HCT116 (cell line): ENCODE results near the gene TIMD4. TPM values are rescaled to one million over a fixed set of nuclear protein-coding genes. Genes with fewer than 3 reads are reported as not detected.
"Not testable (repeated sequence)": the region's sequence is repeated elsewhere in the genome, so short reads cannot be mapped to it uniquely, and the experiment has no call there.

Source experiments
- ATAC-seq: fragments of 200-7000 bp; cut with Tn5 transposase; 2 replicates; pipeline ENCODE4 v1.9.1; 2020; ENCODE audit warnings: mild to moderate bottlenecking, moderate library complexity
- BruUV-seq: library from RNA; stranded (reverse); fragments of 400-500 nt; replicated peaks from 2 replicates; lab custom pipeline; 2021; lab: Mats Ljungman, UMichigan
- CTCF ChIA-PET: fragments of 300-600 bp; sonication (Branson Sonifier 250); formaldehyde crosslinking; loops from one replicate; lab custom pipeline; 2021; ENCODE audit warnings: antibody characterized with exemption; lab: Charles Lee
- POLR2A ChIA-PET: fragments of 300-600, 350-600 bp; sonication (Branson Sonifier 250); formaldehyde crosslinking; loops from one replicate; lab custom pipeline; 2021; ENCODE audit warnings: antibody characterized with exemption; lab: Charles Lee
- RAD21 ChIA-PET, 2 experiments: fragments of 300-600 bp; sonication (Branson Sonifier 250); formaldehyde crosslinking; loops; one replicate each; lab custom pipeline; 2023; ENCODE audit warnings: low total read pairs in 2 of 2; ENCODE audit not compliant: uncharacterized antibody in 2 of 2, unreplicated experiment in 2 of 2, low non-redundant PET in 1 of 2; lab: Charles Lee
- DNase-seq: peaks from one replicate; pipeline ENCODE4 v3.0.0-alpha.2; 2010; ENCODE audit warnings: low read depth, low spot score
- H2AFZ ChIP-seq: fragments of 200-600 bp; shearing (Covaris generic), sonication (generic); 2 replicates; pipeline ENCODE4 v1.6.1; 2017; ENCODE audit warnings: low read depth, mixed run types, mixed read lengths, antibody characterized with exemption, low read length; ENCODE audit not compliant: poor library complexity, severe bottlenecking
- H3K27ac ChIP-seq: 2 replicates; pipeline ENCODE4 v1.5.1; 2012; ENCODE audit warnings: low read depth, low read length
- H3K27me3 ChIP-seq: fragments of 200-600 bp; sonication (generic); 2 replicates; pipeline ENCODE4 v1.6.1; 2016; ENCODE audit warnings: mixed run types, low read length, mixed read lengths; ENCODE audit not compliant: insufficient read depth
- H3K36me3 ChIP-seq, 2 experiments: fragments of 200-500 bp in 1 of 2; fragments of 200-600 bp in 1 of 2; sonication (Bioruptor generic) in 1 of 2; sonication (generic) in 1 of 2; 2 replicates each; pipeline versions ENCODE4 v1.5.1 to v1.6.1; 2014 to 2016; ENCODE audit warnings: low read length in 2 of 2, inconsistent platforms in 1 of 2, mixed read lengths in 1 of 2, mixed run types in 1 of 2; ENCODE audit not compliant: insufficient read depth in 2 of 2, control insufficient read depth in 1 of 2
- H3K4me1 ChIP-seq, 2 experiments: fragments of 200-600 bp in 1 of 2; sonication (generic) in 1 of 2; 2 replicates each; pipeline versions ENCODE4 v1.5.1 to v1.6.1; 2012 to 2017; ENCODE audit warnings: low read length in 2 of 2, inconsistent platforms in 1 of 2, mild to moderate bottlenecking in 1 of 2, mixed read lengths in 1 of 2, mixed run types in 1 of 2, moderate library complexity in 1 of 2; ENCODE audit not compliant: insufficient read depth in 2 of 2, control insufficient read depth in 1 of 2
- H3K4me2 ChIP-seq: fragments of 200-600 bp; sonication (generic); 2 replicates; pipeline ENCODE4 v1.6.1; 2017; ENCODE audit warnings: mixed run types, low read length, mixed read lengths
- H3K4me3 ChIP-seq, 2 experiments: fragments of 200-600 bp in 1 of 2; sonication (generic) in 1 of 2; replicated peaks in 1 of 2; 2 replicates each; pipeline ENCODE4 v1.5.1; 2011 to 2016; ENCODE audit warnings: low read length in 2 of 2, control low read depth in 1 of 2, low read depth in 1 of 2, mild to moderate bottlenecking in 1 of 2, mixed read lengths in 1 of 2, mixed run types in 1 of 2
- H3K79me2 ChIP-seq: fragments of 200-600 bp; sonication (generic); 2 replicates; pipeline ENCODE4 v1.6.1; 2017; ENCODE audit warnings: mild to moderate bottlenecking, mixed run types, low read length, moderate library complexity, mixed read lengths; ENCODE audit not compliant: insufficient read depth
- H3K9ac ChIP-seq: fragments of 200-600 bp; sonication (generic); 2 replicates; pipeline ENCODE4 v1.6.1; 2016; ENCODE audit warnings: low read length, mixed read lengths
- H3K9me2 ChIP-seq: fragments of 200-600 bp; sonication (generic), shearing (Covaris generic); 2 replicates; pipeline ENCODE4 v1.6.1; 2017; ENCODE audit warnings: mixed run types, mild to moderate bottlenecking, moderate library complexity; ENCODE audit not compliant: insufficient read depth
- H3K9me3 ChIP-seq, 2 experiments: fragments of 200-500 bp in 1 of 2; fragments of 200-600 bp in 1 of 2; sonication (Bioruptor generic) in 1 of 2; sonication (generic) in 1 of 2; 2 replicates each; pipeline ENCODE4 v1.6.1; 2014 to 2017; ENCODE audit warnings: low read length in 2 of 2, mixed read lengths in 2 of 2, inconsistent platforms in 1 of 2, low read depth in 1 of 2, mild to moderate bottlenecking in 1 of 2, mixed run types in 1 of 2, moderate library complexity in 1 of 2; ENCODE audit not compliant: control insufficient read depth in 1 of 2, insufficient read depth in 1 of 2
- H4K20me1 ChIP-seq: fragments of 200-600 bp; sonication (generic), shearing (Covaris generic); 2 replicates; pipeline ENCODE4 v1.6.1; 2017; ENCODE audit warnings: mixed run types, mild to moderate bottlenecking, moderate library complexity; ENCODE audit not compliant: insufficient read depth
- CEBPB ChIP-seq: IDR thresholded peaks from 2 replicates; pipeline ENCODE4 v1.6.1; 2012; ENCODE audit warnings: low read depth
- EZH2 ChIP-seq: fragments of 200-600 bp; sonication (generic); IDR thresholded peaks from 2 replicates; pipeline ENCODE4 v1.6.1; 2017; ENCODE audit warnings: antibody characterized with exemption, mixed run types
- FOSL1 ChIP-seq: IDR thresholded peaks from 2 replicates; pipeline ENCODE4 v1.6.1; 2012; ENCODE audit warnings: low read depth
- JUND ChIP-seq: IDR thresholded peaks from 2 replicates; pipeline ENCODE4 v1.6.1; 2012
- POLR2A ChIP-seq: IDR thresholded peaks from 2 replicates; pipeline ENCODE4 v1.7.0; 2011; ENCODE audit warnings: borderline replicate concordance; ENCODE audit not compliant: insufficient read depth, insufficient read length; ENCODE audit errors: extremely low read depth
- POLR2AphosphoS5 ChIP-seq: IDR thresholded peaks from 2 replicates; pipeline ENCODE4 v1.6.1; 2011; ENCODE audit warnings: mild to moderate bottlenecking, low read depth, low read length, moderate library complexity
- RAD21 ChIP-seq: IDR thresholded peaks from 2 replicates; pipeline ENCODE4 v1.6.1; 2012; ENCODE audit warnings: low read depth, mild to moderate bottlenecking
- SIN3A ChIP-seq: IDR thresholded peaks from 2 replicates; pipeline ENCODE4 v1.6.1; 2012; ENCODE audit warnings: low read depth
- SP1 ChIP-seq: IDR thresholded peaks from 2 replicates; pipeline ENCODE4 v1.6.1; 2012; ENCODE audit warnings: low read depth
- SRF ChIP-seq: IDR thresholded peaks from 2 replicates; pipeline ENCODE4 v1.6.1; 2012; ENCODE audit warnings: low read depth
- ZNF274 ChIP-seq: fragments of 200-500 bp; sonication (Bioruptor generic); IDR thresholded peaks from 2 replicates; pipeline ENCODE4 v1.6.1; 2014; ENCODE audit warnings: mild to moderate bottlenecking, low read depth, low read length, inconsistent platforms
- intact Hi-C: fragments of 100-400 bp; cut with micrococcal nuclease; formaldehyde crosslinking; loops from 2 replicates; pipeline ENCODE4 v1.10.0; 2022
- total RNA-seq: library from RNA; stranded (reverse); gene quantifications from one replicate; pipeline ENCODE4 v1.2.1, GENCODE V29; 2021; ENCODE audit not compliant: unreplicated experiment
- TF ChIP-seq, protein P1 (sequence below): IDR thresholded peaks from 2 replicates; pipeline ENCODE4 v1.6.1; 2012
- TF ChIP-seq, protein P2 (sequence below): IDR thresholded peaks from 2 replicates; pipeline ENCODE4 v1.6.1; 2012; ENCODE audit warnings: low read depth
- TF ChIP-seq, protein P3 (sequence below): IDR thresholded peaks from 2 replicates; pipeline ENCODE4 v1.6.1; 2012

Gene TIMD4
- total RNA-seq, 1 experiment from 2014 or later, result not detected

DNA sequence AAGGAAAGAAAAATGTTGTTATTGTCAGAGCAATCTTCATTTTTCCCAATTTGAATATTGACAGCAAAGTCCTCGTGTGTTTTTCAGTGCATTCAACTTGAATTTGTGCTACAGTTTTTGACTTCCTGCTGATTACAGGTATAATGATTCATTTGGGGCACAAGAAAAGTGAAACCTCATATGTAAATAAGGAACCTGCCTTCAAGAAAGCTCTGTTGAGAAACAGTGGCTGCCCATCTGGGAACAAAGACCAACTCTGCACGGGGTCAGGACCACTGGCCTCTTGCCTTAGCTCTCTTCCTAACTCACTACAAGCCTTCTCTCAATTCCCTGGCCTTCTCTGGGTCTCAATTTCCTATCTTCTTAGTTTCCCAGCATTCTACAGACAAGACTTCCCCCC is 21.0 kb downstream of the TIMD4 start (continued):
- TF ChIP-seq EZH2 (no peak), ZNF274 (no peak)
- TF ChIP-seq, protein P1, sequence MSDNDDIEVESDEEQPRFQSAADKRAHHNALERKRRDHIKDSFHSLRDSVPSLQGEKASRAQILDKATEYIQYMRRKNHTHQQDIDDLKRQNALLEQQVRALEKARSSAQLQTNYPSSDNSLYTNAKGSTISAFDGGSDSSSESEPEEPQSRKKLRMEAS, result no peak

DNA sequence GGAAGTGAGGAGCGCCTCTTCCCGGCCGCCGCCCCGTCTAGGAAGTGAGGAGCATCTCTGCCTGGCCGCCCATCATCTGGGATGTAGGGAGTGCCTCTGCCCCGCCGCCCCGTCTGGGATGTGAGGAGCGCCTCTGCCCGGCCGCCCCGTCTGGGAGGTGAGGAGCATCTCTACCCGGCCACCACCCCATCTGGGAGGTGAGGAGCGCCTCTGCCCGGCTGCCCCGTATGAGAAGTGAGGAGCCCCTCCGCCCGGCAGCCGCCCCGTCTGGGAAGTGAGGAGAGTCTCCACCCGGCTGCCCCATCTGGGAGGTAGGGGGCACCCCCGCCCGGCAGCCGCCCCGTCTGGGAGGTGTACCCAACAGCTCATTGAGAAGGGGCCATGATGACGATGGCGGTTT is 22.6 kb downstream of the TIMD4 start:
- H3K4me2 ChIP-seq, H3K9me2 ChIP-seq, DNase-seq, ATAC-seq, H3K9me3 ChIP-seq, H3K79me2 ChIP-seq, H3K4me1 ChIP-seq, H4K20me1 ChIP-seq, H2AFZ ChIP-seq, H3K36me3 ChIP-seq, RAD21 ChIA-PET, H3K27me3 ChIP-seq, H3K27ac ChIP-seq, POLR2A ChIA-PET, H3K4me3 ChIP-seq, intact Hi-C loops, CTCF ChIA-PET, H3K9ac ChIP-seq, BruUV-seq: not testable (repeated sequence)

DNA sequence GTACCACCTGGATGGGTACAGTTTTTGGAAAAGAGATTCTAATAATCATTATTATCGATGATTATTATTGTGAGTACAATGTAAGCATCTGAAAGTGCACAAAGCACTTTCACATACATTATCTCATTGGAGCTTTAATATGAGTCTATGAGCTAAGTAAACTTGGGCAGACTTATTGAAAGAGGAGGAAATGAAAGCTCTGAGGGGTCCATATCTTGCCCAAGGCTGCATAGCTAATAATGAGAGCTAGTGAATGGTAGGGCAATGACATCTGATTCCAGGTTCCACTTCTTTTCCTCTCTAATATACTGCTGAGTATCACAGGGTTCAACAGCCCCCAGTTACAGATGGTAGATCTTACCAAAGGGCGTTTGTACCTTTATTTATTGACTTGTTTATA is 26.1 kb downstream of the TIMD4 start:
- DNase-seq (no peak), ATAC-seq (no peak)
- RAD21 ChIA-PET, result no interaction called here
- POLR2A ChIA-PET, result no interaction called here
- no peak overlapping the region for H3K9ac ChIP-seq
- intact Hi-C loops, result no loop called here
- no peaks in the 10 kb centered on the region for H3K36me3 ChIP-seq
- H4K20me1 ChIP-seq, result no peaks in the 10 kb centered on the region
- H3K27ac ChIP-seq, result no peak overlapping the region
- no peaks in the 10 kb centered on the region for H3K9me3 ChIP-seq
- no TSS peak for BruUV-seq
- CTCF ChIA-PET, result interaction anchor here (0.9 kb wide), 1 partner anchor 195 kb away, joined by 4 read pairs; no protein-coding TSS in a partner anchor
- H3K4me1 ChIP-seq, result no peaks in the 10 kb centered on the region
- no peaks in the 10 kb centered on the region for H3K79me2 ChIP-seq
- H3K4me2 ChIP-seq, result no peak overlapping the region
- H3K9me2 ChIP-seq, result no peaks in the 10 kb centered on the region
- peaks cover 4% of the 10 kb centered on the region; the same call in 1 of the 2 replicates for H3K27me3 ChIP-seq
- H3K4me3 ChIP-seq, result no peak overlapping the region
- H2AFZ ChIP-seq, result no peak overlapping the region
- TF ChIP-seq, protein P2, sequence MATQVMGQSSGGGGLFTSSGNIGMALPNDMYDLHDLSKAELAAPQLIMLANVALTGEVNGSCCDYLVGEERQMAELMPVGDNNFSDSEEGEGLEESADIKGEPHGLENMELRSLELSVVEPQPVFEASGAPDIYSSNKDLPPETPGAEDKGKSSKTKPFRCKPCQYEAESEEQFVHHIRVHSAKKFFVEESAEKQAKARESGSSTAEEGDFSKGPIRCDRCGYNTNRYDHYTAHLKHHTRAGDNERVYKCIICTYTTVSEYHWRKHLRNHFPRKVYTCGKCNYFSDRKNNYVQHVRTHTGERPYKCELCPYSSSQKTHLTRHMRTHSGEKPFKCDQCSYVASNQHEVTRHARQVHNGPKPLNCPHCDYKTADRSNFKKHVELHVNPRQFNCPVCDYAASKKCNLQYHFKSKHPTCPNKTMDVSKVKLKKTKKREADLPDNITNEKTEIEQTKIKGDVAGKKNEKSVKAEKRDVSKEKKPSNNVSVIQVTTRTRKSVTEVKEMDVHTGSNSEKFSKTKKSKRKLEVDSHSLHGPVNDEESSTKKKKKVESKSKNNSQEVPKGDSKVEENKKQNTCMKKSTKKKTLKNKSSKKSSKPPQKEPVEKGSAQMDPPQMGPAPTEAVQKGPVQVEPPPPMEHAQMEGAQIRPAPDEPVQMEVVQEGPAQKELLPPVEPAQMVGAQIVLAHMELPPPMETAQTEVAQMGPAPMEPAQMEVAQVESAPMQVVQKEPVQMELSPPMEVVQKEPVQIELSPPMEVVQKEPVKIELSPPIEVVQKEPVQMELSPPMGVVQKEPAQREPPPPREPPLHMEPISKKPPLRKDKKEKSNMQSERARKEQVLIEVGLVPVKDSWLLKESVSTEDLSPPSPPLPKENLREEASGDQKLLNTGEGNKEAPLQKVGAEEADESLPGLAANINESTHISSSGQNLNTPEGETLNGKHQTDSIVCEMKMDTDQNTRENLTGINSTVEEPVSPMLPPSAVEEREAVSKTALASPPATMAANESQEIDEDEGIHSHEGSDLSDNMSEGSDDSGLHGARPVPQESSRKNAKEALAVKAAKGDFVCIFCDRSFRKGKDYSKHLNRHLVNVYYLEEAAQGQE, result no peak
- TF ChIP-seq SIN3A (no peak), POLR2A (no peak), SP1 (no peak), CEBPB (no peak), RAD21 (no peak), POLR2AphosphoS5 (no peak), FOSL1 (no peak), JUND (no peak), EZH2 (no peak), SRF (no peak)
- TF ChIP-seq, protein P1, result no peak
- TF ChIP-seq, protein P3, sequence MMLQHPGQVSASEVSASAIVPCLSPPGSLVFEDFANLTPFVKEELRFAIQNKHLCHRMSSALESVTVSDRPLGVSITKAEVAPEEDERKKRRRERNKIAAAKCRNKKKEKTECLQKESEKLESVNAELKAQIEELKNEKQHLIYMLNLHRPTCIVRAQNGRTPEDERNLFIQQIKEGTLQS, result no peak
